T1000 (cell line): ENCODE data around the gene PDPK1.

Source experiments
- DNase-seq: peaks from one replicate; lab custom pipeline; 2025; ENCODE audit warnings: mixed read lengths; lab: John Stamatoyannopoulos, UW

Gene PDPK1

DNA sequence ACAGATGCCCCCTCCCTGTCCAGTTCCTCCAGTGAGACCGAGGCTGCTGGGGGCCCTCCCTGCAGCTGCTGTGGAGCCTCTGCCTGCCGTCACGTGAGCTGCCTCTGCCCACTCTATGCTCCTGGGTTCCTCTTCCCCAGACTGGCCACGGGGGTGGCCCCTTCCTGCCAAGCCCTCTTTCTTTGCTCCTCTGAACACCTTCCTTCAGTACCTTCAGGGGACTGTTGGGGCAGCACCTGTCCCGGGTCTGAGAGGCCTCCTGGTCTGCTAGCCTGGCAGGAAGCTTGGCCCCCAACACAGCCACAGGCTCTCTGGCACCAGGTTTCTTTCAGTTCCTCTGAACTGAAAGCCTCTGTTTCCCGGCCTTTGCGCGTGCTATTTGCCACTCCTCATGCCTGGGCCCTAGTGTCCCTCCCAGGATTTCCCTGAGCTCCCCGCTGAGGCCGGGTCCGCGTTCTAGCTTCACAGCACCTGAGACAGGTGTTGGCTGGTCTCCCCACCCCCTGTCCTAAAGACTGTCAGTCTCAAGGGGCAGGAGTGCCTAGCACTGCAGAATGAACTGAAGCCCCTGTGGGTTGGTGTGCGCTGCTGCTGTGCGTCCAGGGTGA is 30.7 kb upstream of the PDPK1 start:
- DNase-seq: no peak

DNA sequence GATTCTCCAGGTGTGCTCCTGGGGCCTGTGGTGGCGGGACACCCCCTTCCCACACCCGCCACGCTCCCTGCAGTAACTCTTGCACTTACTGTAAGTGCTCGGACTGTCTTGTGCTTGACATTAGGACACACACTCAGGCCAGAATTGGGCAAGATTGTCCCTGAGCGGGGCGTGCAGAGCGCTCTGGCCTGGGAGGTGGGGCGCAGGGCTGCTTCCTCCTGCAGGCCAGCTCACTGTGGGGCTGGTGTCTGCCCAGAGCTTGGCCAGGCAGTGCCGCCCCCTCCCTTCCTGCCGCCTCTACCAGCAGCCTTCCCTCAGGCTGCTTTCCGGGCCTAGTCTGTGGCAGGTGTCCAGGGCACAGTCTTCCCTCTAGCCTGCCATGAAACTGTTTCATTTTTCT is 30.2 kb upstream of the PDPK1 start:
- DNase-seq: no peak

GRCh38 chr16:2508722-2509400 is 29.0 kb upstream of the PDPK1 start:
- no peak for DNase-seq

DNA sequence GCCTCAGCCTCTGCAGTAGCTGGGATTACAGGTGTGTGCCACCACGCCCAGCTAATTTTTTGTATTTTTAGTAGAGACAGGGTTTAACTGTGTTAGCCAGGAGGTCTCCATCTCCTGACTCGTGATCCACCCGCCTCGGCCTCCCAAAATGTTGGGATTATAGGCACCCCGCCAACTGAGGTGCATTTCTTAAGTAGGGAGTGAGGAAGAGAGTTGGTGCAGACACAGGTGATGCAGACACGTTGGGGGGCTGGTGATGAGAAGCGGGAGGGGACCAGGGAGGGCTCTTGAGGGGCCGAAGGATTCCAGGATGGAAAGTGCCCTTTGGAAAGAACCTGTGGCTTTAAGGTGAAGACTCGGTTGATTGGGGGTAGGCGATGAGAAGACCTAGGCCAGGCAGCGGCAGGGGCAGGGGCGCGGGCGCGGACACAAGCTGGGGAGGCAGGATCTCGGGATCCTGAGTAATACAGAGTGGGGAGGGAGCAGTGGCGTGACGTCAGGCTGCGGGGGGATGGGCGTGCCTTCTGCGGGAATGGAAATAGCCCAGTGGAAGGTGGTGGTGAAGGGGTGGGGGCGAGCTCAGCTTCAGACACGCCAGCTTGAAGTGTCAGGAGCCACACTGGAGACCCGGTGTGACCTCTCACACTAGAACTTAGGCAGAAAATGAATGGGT is 26.6 kb upstream of the PDPK1 start:
- peak; percentile 35 for DNase-seq

- no peak for DNase-seq
Measured at GRCh38 chr16:2511996-2512734, 25.7 kb upstream of the PDPK1 start.

DNA sequence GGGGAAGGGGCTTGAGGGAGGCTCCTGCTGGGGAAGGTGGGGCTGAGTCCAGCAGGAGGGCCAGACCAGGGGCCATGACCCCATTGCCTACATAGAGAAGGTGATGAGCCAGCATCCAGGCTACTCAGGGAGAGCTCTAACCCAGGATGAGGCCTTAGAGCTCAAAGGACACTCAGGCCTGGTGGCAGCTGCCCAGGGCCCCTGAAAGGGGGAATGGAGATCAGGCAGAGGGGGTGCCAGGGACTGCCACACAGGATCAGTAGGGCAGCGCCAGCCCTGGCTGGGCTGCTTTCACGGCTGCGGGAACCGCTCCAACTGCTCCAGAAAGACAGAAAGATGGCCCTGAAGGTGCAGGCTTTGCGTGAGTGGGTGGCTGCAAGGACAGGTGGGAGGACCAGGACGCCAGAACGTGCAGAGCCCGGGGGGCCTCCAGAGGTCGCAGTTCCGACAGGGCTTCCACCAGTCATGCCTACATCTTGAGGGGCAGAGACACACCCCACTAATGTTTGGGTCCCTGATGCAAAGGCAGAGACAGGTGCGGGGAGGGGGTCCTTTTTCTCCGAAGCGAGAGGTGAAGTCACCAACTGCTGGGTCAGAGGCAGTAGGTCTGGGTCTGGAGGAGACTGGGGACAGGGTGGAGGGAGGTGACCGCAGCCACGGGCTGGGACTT is 25.0 kb upstream of the PDPK1 start:
- no peak for DNase-seq

- DNase-seq: peak; percentile 85
Measured at GRCh38 chr16:2513405-2514332, 24.2 kb upstream of the PDPK1 start, which contains the start of gene ATP6V0C. Gene ATP6V0C (plus strand): TSS chr16:2513952. CDS start chr16:2514104, 152 bp downstream.

DNA sequence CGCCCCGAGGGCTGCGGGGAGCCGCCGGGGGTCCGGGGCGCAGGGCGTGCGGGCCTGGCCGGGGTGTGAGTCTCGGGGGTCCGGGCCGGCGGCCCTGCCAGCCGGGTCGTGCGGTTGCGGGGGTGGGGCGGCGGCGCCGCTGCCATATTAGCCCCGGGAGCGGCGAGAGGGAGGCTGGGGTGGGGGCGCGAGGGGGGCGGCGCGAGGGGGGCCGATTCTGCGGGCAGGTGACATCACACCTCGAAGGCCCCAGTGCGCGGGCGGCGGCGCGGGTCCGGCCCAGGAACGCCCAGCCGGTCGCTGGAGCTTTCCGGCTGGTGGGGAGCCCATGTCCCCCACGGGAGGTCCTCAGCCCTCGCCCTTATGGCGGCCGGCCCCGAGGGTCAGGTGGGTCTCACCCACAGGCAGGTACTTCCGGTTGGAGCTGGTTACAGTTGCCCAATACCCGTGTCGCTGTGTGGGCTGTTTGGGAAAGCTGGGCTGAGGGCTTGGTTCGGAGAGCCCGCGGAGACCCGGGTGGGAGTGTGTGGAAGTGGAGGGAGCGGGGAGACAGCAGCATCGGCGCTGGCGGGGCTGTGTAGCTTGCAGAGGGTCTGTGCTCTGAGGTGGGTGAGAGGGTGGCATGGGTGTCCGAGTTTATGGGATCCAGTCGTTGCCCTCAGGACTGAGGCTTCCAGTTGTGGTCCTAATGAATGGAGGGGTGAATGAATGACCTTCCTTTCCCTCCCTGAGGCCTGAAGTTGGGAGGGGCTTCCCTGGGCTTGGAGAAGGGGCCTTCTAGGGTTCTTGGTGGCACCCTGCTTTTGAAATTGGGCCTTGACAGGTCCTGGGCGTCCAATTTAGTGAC is 23.3 kb upstream of the PDPK1 start:
- DNase-seq: no peak

GRCh38 chr16:2515180-2515851 is 22.5 kb upstream of the PDPK1 start:
- no peak for DNase-seq

DNA sequence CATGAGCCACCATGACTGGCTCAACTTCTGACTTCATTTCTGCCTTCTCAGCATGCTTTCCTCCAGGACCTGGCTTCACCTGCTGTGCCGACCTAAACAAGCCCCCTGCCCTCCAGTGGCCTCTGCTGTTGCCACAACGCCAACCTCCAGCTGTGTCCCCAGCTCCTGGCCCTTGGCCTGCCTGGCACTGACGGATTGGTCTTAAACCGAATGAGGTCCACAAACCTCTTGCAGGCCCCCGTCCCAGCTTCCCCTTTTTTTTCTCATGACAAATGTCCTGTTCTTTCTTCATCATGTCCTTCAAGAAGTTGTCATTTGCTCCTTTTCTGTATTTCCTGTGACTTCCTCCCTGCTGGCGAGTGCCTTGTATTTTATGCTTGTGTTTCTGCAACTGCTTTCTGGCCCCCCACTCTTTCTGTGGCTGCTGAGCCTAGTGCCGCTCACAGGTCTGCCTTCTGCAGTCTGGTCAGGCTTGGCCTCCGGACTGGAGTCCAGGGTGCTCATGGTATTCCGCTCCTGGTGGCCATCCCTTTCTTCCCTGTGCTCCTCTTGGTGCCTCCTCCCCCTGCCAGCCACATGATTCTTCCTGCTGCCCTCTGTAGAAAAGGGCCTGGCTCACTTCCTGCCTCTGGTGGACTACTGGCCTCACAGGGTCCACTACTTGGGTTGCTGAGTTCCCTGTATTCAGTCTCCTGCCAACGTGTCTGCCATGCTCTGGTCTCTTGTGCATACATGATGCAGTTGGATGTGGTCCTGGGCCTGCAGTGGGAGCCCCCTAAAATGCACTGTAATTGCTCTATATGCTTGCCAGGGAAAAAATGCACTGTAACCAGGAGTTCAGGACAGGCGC is 21.2 kb upstream of the PDPK1 start:
- DNase-seq: no peak

GRCh38 chr16:2517954-2518605 is 19.7 kb upstream of the PDPK1 start:
- DNase-seq: no peak

DNA sequence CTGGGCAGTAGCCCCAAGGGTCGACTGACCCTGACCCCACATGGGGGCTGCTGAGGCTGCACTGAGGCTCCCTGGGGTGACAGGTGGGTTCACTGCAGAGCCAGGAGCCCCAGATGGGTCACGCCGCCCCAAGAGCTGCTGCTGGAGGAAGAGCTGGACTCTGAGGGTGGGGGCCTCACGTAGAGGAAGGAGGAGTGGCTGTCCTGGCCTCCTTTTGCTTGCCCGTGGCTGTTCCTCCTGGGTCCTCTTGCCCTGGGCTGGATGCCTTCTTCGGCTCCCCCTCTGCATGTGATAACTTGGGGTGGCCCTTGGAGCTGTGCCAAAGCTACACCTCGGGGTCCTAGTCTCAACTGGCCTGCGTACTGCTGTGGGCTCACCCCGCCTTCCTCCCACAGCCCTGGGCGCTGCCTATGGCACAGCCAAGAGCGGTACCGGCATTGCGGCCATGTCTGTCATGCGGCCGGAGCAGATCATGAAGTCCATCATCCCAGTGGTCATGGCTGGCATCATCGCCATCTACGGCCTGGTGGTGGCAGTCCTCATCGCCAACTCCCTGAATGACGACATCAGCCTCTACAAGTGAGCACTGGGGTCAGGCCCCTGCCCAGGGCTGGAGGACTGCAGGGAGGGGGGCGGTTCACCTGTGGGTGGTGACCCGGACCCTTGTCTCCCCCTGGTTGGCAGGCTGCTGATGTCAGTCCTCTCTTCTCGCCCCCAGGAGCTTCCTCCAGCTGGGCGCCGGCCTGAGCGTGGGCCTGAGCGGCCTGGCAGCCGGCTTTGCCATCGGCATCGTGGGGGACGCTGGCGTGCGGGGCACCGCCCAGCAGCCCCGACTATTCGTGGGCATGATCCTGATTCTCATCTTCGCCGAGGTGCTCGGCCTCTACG is 18.8 kb upstream of the PDPK1 start:
- DNase-seq: no peak

- DNase-seq: no peak
Measured at GRCh38 chr16:2519711-2520080, 18.1 kb upstream of the PDPK1 start.

DNA sequence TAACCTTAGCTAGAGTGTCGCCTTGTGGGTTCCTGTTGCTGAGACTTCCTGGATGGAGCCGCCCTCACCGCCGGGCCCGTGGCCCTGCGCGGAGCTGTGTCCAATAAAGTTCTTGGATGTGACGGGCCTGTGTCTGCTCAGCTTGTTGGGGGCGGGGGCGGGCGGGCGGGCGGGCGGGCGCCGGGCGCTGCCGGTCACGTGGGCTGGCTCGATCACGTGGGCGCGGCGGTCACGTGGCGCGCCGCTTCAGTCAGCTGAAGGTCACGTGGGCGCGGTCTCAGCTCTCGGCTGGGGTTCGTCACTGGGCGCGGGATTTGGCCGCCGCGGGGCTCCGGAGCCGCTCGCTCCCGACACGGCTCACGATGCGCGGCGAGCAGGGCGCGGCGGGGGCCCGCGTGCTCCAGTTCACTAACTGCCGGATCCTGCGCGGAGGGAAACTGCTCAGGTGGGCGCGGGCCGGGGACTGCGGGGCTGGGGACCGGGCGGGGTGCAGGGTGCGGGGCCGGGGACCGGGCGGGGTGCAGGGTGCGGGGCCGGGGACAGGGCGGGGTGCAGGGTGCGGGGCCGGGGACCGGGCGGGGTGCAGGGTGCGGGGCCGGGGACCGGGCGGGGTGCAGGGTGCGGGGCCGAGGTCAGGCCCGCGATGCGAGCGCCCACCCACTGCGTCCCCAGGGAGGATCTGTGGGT is 17.6 kb upstream of the PDPK1 start, which contains the start of gene AMDHD2:
AMDHD2 (plus strand) TSS at position 275 of the 687 bp plus-strand sequence; CDS start at position 363, 88 bp downstream.
- peak; percentile 90 for DNase-seq

GRCh38 chr16:2520784-2521531 is 16.9 kb upstream of the PDPK1 start:
- DNase-seq: peak; percentile 44
